Stimulated activated CD4-positive, alpha-beta T cell treated with anti-CD3 and anti-CD28 coated beads, Interleukin-1b, Interleukin-23, amount 100 ng/mL, for 48 hours (primary cell): ENCODE measurements around the gene MYEOV.

Experiments
- DNase-seq: peaks from one replicate; pipeline ENCODE4 v3.0.0-alpha.2; 2020

Gene MYEOV

GRCh38 chr11:69288883-69289242, 5.1 kb upstream of the MYEOV start:
- no peak for DNase-seq

GRCh38 chr11:69290806-69291205, 3.1 kb upstream of the MYEOV start:
- DNase-seq, result no peak

GRCh38 chr11:69291459-69292110, 2.4 kb upstream of the MYEOV start:
- no peak for DNase-seq

- DNase-seq, result peak; percentile 38
Measured at GRCh38 chr11:69292221-69292648, 1.7 kb upstream of the MYEOV start.

- no peak for DNase-seq
Measured at GRCh38 chr11:69293087-69293486, 868 bp upstream of the MYEOV start.

GRCh38 chr11:69294571-69295078, 670 bp downstream of the MYEOV start:
- no peak for DNase-seq

GRCh38 chr11:69295079-69295994, 1.4 kb downstream of the MYEOV start:
- DNase-seq, result no peak

- no peak for DNase-seq
Measured at GRCh38 chr11:69295995-69296889, 2.3 kb downstream of the MYEOV start.

GRCh38 chr11:69296890-69297786, 3.2 kb downstream of the MYEOV start:
- DNase-seq, result peak; percentile 87

GRCh38 chr11:69297787-69298266, 3.9 kb downstream of the MYEOV start:
- no peak for DNase-seq

- DNase-seq, result peak; percentile 18
Measured at GRCh38 chr11:69298267-69299022, 4.5 kb downstream of the MYEOV start.

GRCh38 chr11:69299023-69299461, 5.1 kb downstream of the MYEOV start:
- DNase-seq, result no peak

GRCh38 chr11:69299572-69299971, 5.6 kb downstream of the MYEOV start:
- no peak for DNase-seq

GRCh38 chr11:69300120-69301060, 6.4 kb downstream of the MYEOV start:
- no peak for DNase-seq

GRCh38 chr11:69301081-69301454, 7.1 kb downstream of the MYEOV start:
- no peak for DNase-seq

- DNase-seq, result peak; percentile 48
Measured at GRCh38 chr11:69301455-69302401, 7.8 kb downstream of the MYEOV start.

- DNase-seq, result no peak
Measured at GRCh38 chr11:69302447-69303020, 8.6 kb downstream of the MYEOV start.

- DNase-seq, result no peak
Measured at GRCh38 chr11:69303427-69303826, 9.5 kb downstream of the MYEOV start.
